ENCODE results near the gene PLAC9.

DNA sequence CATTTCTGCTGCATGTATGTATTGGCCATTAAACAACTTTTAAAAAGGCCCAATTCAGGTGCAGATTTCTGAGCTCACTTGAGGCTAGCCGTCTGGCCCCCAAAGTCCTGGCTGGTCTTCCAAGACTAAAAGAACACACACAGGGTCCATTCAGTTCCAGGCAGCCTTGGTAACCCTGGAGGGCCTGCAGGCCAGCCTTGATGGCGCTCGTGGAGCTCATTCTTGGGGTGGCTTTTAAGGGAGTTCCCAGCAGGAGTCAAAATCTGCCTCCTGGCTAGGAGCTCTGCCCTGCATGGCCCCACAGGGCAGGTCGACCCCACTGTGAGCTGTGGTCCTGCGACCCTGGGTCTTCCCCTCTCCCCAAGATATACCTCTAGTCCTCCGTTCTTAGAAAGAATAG lies 44.0 kb downstream of the PLAC9 start:
- TF ChIP-seq, protein P1, sequence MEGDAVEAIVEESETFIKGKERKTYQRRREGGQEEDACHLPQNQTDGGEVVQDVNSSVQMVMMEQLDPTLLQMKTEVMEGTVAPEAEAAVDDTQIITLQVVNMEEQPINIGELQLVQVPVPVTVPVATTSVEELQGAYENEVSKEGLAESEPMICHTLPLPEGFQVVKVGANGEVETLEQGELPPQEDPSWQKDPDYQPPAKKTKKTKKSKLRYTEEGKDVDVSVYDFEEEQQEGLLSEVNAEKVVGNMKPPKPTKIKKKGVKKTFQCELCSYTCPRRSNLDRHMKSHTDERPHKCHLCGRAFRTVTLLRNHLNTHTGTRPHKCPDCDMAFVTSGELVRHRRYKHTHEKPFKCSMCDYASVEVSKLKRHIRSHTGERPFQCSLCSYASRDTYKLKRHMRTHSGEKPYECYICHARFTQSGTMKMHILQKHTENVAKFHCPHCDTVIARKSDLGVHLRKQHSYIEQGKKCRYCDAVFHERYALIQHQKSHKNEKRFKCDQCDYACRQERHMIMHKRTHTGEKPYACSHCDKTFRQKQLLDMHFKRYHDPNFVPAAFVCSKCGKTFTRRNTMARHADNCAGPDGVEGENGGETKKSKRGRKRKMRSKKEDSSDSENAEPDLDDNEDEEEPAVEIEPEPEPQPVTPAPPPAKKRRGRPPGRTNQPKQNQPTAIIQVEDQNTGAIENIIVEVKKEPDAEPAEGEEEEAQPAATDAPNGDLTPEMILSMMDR (IDR thresholded peaks at IDR 0.05; ENCODE audit: extremely low read depth in 1 of 2, insufficient read depth in 1 of 2, low read depth in 1 of 2, low read length in 2 of 2), result no peak
- no peak for TF ChIP-seq EZH2 (IDR thresholded peaks at IDR 0.05; ENCODE audit: borderline replicate concordance, low read depth, low read length, severe bottlenecking)
- TF ChIP-seq, protein P2, sequence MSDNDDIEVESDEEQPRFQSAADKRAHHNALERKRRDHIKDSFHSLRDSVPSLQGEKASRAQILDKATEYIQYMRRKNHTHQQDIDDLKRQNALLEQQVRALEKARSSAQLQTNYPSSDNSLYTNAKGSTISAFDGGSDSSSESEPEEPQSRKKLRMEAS (IDR thresholded peaks at IDR 0.05; ENCODE audit: insufficient read depth, insufficient read length), result no peak
